Measurements from ENCODE around the gene RXFP2. TPM values are rescaled to one million over a fixed set of nuclear protein-coding genes. Genes with fewer than 3 reads are reported as not detected.

RXFP2 gene
- polyA plus RNA-seq (2011; rRNA removed), result not detected in 2 replicates
- polyA minus RNA-seq (2011; rRNA and poly(A)+ RNA removed), result not detected in 2 replicates

DNA sequence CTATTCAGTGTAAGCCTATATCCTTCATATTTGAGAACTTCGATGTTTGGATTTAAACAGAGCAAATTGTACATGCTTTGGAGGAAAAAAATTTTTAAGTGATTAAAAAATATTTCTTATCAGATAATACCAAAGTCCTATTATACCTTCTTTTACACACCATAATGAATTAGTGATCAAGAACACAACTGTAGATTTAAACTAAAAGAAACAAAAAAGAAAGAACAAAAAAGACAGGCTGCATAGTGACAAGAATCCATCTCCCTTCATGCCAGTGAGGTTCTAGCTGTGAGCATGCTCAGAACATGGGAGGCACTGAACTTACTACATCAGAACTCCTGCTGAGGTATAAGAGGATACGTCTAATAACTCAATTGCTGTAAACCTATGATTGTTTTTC lies at the start of gene RXFP2:
Gene RXFP2, plus strand, starts transcription at position 301 of the 400 bp plus-strand sequence. Its CDS starts 87 bp downstream, at position 388.
- DNase-seq (ENCODE audit: low read depth, low spot score), result no peak
- no peaks in the 10 kb centered on the region for H3K27me3 ChIP-seq (ENCODE audit: control insufficient read depth, insufficient read depth, low read length)

GRCh38 chr13:31697290-31697689 lies 42.0 kb upstream of the RXFP2 start:
- TF ChIP-seq, protein P1, sequence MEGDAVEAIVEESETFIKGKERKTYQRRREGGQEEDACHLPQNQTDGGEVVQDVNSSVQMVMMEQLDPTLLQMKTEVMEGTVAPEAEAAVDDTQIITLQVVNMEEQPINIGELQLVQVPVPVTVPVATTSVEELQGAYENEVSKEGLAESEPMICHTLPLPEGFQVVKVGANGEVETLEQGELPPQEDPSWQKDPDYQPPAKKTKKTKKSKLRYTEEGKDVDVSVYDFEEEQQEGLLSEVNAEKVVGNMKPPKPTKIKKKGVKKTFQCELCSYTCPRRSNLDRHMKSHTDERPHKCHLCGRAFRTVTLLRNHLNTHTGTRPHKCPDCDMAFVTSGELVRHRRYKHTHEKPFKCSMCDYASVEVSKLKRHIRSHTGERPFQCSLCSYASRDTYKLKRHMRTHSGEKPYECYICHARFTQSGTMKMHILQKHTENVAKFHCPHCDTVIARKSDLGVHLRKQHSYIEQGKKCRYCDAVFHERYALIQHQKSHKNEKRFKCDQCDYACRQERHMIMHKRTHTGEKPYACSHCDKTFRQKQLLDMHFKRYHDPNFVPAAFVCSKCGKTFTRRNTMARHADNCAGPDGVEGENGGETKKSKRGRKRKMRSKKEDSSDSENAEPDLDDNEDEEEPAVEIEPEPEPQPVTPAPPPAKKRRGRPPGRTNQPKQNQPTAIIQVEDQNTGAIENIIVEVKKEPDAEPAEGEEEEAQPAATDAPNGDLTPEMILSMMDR (IDR thresholded peaks at IDR 0.05; ENCODE audit: low read depth, low read length), result no peak
- Histone ChIP-seq H3K4me3 (ENCODE audit: low read depth, low read length) (no peak overlapping the region), H3K9me3 (ENCODE audit: control insufficient read depth, insufficient read depth, low read length) (no peaks in the 10 kb centered on the region; the same call in 1 of the 2 replicates), H3K27me3 (ENCODE audit: control insufficient read depth, insufficient read depth, low read length) (peaks cover 5% of the 10 kb centered on the region), H3K27ac (ENCODE audit: low read depth, low read length) (no peak overlapping the region)
- POLR2A ChIA-PET, result no interaction called here
- no peak for DNase-seq (ENCODE audit: low read depth, low spot score)
- CTCF ChIA-PET, result no interaction called here

More for the DNA sequence above, at the start of gene RXFP2:
- TF ChIP-seq, protein P1 (IDR thresholded peaks at IDR 0.05; ENCODE audit: low read depth, low read length), result no peak
- CTCF ChIA-PET, result interaction anchor here (2.8 to 9.7 kb wide), 3 partner anchors 202 to 503 kb away, joined by 16 to 140 read pairs (median 59); no protein-coding TSS in a partner anchor
- Histone ChIP-seq H3K4me3 (ENCODE audit: low read depth, low read length) (no peak within 1 kb of the TSS), H3K27ac (ENCODE audit: low read depth, low read length) (no peak within 1 kb of the TSS), H3K9me3 (ENCODE audit: control insufficient read depth, insufficient read depth, low read length) (no peaks in the 10 kb centered on the region)
- POLR2A ChIA-PET, result no interaction called here

- H3K4me3 ChIP-seq (ENCODE audit: low read depth, low read length), result no peak overlapping the region
- no peak overlapping the region for H3K27ac ChIP-seq (ENCODE audit: low read depth, low read length)
- H3K27me3 ChIP-seq (ENCODE audit: control insufficient read depth, insufficient read depth, low read length), result peaks cover 7% of the 10 kb centered on the region
- ChIA-PET POLR2A (no interaction called here), CTCF (interaction anchor here (0.6 to 1.3 kb wide), 5 partner anchors 162 to 1975 kb away, joined by 3 to 9 read pairs (median 4); no protein-coding TSS in a partner anchor)
- TF ChIP-seq, protein P1 (IDR thresholded peaks at IDR 0.05; ENCODE audit: low read depth, low read length), result peak; percentile 26
- H3K9me3 ChIP-seq (ENCODE audit: control insufficient read depth, insufficient read depth, low read length), result no peaks in the 10 kb centered on the region; the same call in 1 of the 2 replicates
- no peak for DNase-seq (ENCODE audit: low read depth, low spot score)
Measured at GRCh38 chr13:31699650-31700049, 39.7 kb upstream of the RXFP2 start.

DNA sequence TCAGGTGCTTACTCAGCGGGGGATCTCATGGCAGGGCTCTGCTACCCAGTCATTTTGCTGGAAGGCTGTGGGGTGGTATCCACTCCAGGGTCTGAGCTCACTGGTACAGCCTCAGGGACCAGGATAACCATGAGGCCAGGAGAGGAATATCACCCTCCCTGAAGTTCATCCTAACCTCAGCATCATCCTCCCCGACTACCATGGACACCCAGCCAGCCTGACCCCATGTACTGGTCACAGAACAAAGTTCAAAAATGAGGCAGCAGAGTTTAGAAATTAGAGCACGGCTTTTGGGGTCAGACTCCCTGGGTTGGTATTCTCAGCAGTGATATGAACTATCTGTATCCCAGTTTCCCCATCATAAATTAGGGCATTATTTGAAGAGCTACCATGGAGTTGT lies 35.5 kb upstream of the RXFP2 start:
- Histone ChIP-seq H3K27ac (ENCODE audit: low read depth, low read length) (no peak overlapping the region), H3K27me3 (ENCODE audit: control insufficient read depth, insufficient read depth, low read length) (peaks cover 16% of the 10 kb centered on the region), H3K4me3 (ENCODE audit: low read depth, low read length) (no peak overlapping the region), H3K9me3 (ENCODE audit: control insufficient read depth, insufficient read depth, low read length) (no peaks in the 10 kb centered on the region)
- DNase-seq (ENCODE audit: low read depth, low spot score), result no peak
- TF ChIP-seq, protein P1 (IDR thresholded peaks at IDR 0.05; ENCODE audit: low read depth, low read length), result no peak
- ChIA-PET CTCF (no interaction called here), POLR2A (no interaction called here)

GRCh38 chr13:31706105-31706504 lies 33.2 kb upstream of the RXFP2 start:
- Histone ChIP-seq H3K9me3 (ENCODE audit: control insufficient read depth, insufficient read depth, low read length) (no peaks in the 10 kb centered on the region), H3K27ac (ENCODE audit: low read depth, low read length) (no peak overlapping the region), H3K27me3 (ENCODE audit: control insufficient read depth, insufficient read depth, low read length) (peaks cover 11% of the 10 kb centered on the region), H3K4me3 (ENCODE audit: low read depth, low read length) (no peak overlapping the region)
- ChIA-PET CTCF (no interaction called here), POLR2A (no interaction called here)
- TF ChIP-seq, protein P1 (IDR thresholded peaks at IDR 0.05; ENCODE audit: low read depth, low read length), result no peak
- no peak for DNase-seq (ENCODE audit: low read depth, low spot score)

Measured in AG04450 (cell line).